Neural cell (in vitro differentiated cells): Measurements from ENCODE around the gene ST6GAL1. TPM values are rescaled to one million over a fixed set of nuclear protein-coding genes. Genes with fewer than 3 reads are reported as not detected.

Source experiments
- H2AFZ ChIP-seq: fragments of 200-600, 300-800 bp; sonication (generic), shearing (Covaris generic); 2 replicates; pipeline ENCODE4 v1.6.0; 2014; ENCODE audit warnings: low read depth, mild to moderate bottlenecking, antibody characterized with exemption, low read length, moderate library complexity
- H3F3A ChIP-seq: fragments of 200-600 bp; shearing (Covaris generic); 2 replicates; pipeline ENCODE4 v1.6.1; 2016; ENCODE audit warnings: mild to moderate bottlenecking, moderate library complexity, mixed read lengths, antibody characterized with exemption, low read length; ENCODE audit not compliant: insufficient read depth, poor library complexity, severe bottlenecking
- H3K27ac ChIP-seq: fragments of 200-600, 300-800 bp; sonication (generic), shearing (Covaris generic); 2 replicates; pipeline ENCODE4 v1.5.1; 2014; ENCODE audit warnings: mild to moderate bottlenecking, low read length, moderate library complexity
- H3K27me3 ChIP-seq: fragments of 300-800, 200-600 bp; sonication (generic), shearing (Covaris generic); 2 replicates; pipeline ENCODE4 v1.6.0; 2014; ENCODE audit warnings: mild to moderate bottlenecking, low read depth, low read length, moderate library complexity; ENCODE audit not compliant: insufficient read depth
- H3K36me3 ChIP-seq: fragments of 300-800, 200-600 bp; sonication (generic), shearing (Covaris generic); 2 replicates; pipeline ENCODE4 v1.5.1; 2014; ENCODE audit warnings: mild to moderate bottlenecking, antibody characterized with exemption, low read length, moderate library complexity; ENCODE audit not compliant: insufficient read depth
- H3K4me2 ChIP-seq: fragments of 300-800, 200-600 bp; sonication (generic), shearing (Covaris generic); 2 replicates; pipeline ENCODE4 v1.6.0; 2014; ENCODE audit warnings: mild to moderate bottlenecking, low read length
- H3K4me3 ChIP-seq: fragments of 300-800, 200-600 bp; sonication (generic), shearing (Covaris generic); 2 replicates; pipeline ENCODE4 v1.5.1; 2014; ENCODE audit warnings: mild to moderate bottlenecking, low read length, moderate library complexity
- H3K79me2 ChIP-seq: fragments of 200-600 bp; shearing (Covaris generic); replicated peaks from 2 replicates; pipeline ENCODE4 v1.6.0; 2014; ENCODE audit warnings: mild to moderate bottlenecking, low read length, moderate library complexity; ENCODE audit not compliant: insufficient read depth
- H3K9ac ChIP-seq: fragments of 300-800, 200-600 bp; sonication (generic), shearing (Covaris generic); 2 replicates; pipeline ENCODE4 v1.6.1; 2016; ENCODE audit warnings: mild to moderate bottlenecking, low read length, mixed read lengths
- H3K9me2 ChIP-seq: fragments of 200-600 bp; shearing (Covaris generic); 2 replicates; pipeline ENCODE4 v1.6.1; 2016; ENCODE audit warnings: mild to moderate bottlenecking, low read length, mixed read lengths; ENCODE audit not compliant: insufficient read depth
- H3K9me3 ChIP-seq: fragments of 200-600, 300-800 bp; sonication (generic), shearing (Covaris generic); 2 replicates; pipeline ENCODE4 v1.6.1; 2016; ENCODE audit warnings: mild to moderate bottlenecking, mixed run types, low read length, moderate library complexity, mixed read lengths
- H4K20me1 ChIP-seq: fragments of 200-600 bp; shearing (Covaris generic); 2 replicates; pipeline ENCODE4 v1.6.1; 2016; ENCODE audit warnings: mild to moderate bottlenecking, mixed run types; ENCODE audit not compliant: insufficient read depth
- CTCF ChIP-seq: fragments of 450-650 bp; IDR thresholded peaks from 2 replicates; pipeline ENCODE4 v1.5.1; 2014; ENCODE audit warnings: antibody characterized with exemption, mild to moderate bottlenecking, moderate library complexity; ENCODE audit not compliant: poor library complexity, severe bottlenecking
- EP300 ChIP-seq: fragments of 450-650 bp; conservative IDR thresholded peaks from 2 replicates; pipeline ENCODE4 v1.6.1; 2014; ENCODE audit warnings: antibody characterized with exemption, mild to moderate bottlenecking, moderate library complexity; ENCODE audit not compliant: poor library complexity, severe bottlenecking
- EZH2 ChIP-seq: fragments of 200-600, 300-800 bp; shearing (Covaris generic), sonication (generic); IDR thresholded peaks from 2 replicates; pipeline ENCODE4 v1.6.1; 2014; ENCODE audit warnings: antibody characterized with exemption, low read length, borderline replicate concordance, mild to moderate bottlenecking; ENCODE audit not compliant: insufficient read depth, poor library complexity, severe bottlenecking
- MXI1 ChIP-seq: fragments of 450-650 bp; conservative IDR thresholded peaks from 2 replicates; pipeline ENCODE4 v1.6.1; 2014; ENCODE audit warnings: antibody characterized with exemption, mild to moderate bottlenecking; ENCODE audit not compliant: poor library complexity, severe bottlenecking
- POLR2AphosphoS5 ChIP-seq: IDR thresholded peaks from 2 replicates; pipeline ENCODE4 v1.6.1; 2012
- RAD21 ChIP-seq: fragments of 450-650 bp; conservative IDR thresholded peaks from 2 replicates; pipeline ENCODE4 v1.6.1; 2014; ENCODE audit warnings: antibody characterized with exemption, mild to moderate bottlenecking, moderate library complexity
- REST ChIP-seq: IDR thresholded peaks from 2 replicates; pipeline ENCODE4 v1.6.1; 2012; ENCODE audit warnings: borderline replicate concordance
- SMC3 ChIP-seq: fragments of 450-650 bp; conservative IDR thresholded peaks from 2 replicates; pipeline ENCODE4 v1.6.1; 2014; ENCODE audit warnings: antibody characterized with exemption, mild to moderate bottlenecking, moderate library complexity; ENCODE audit not compliant: poor library complexity
- TAF1 ChIP-seq: IDR thresholded peaks from 2 replicates; pipeline ENCODE4 v1.6.1; 2012; ENCODE audit warnings: low read depth
- polyA plus RNA-seq: library from polyadenylated mRNA; depleted of rRNA; stranded (reverse); fragments of >200 nt; gene quantifications from 2 replicates; pipeline ENCODE4 v1.2.3, GENCODE V29; 2014

ST6GAL1 gene
- polyA plus RNA-seq, 1 donor from 2014 or later: 17.6 TPM

- Histone ChIP-seq H3F3A (no peaks in the 10 kb centered on the region), H3K27ac (no peak overlapping the region), H3K9me2 (no peaks in the 10 kb centered on the region), H3K9ac (no peak overlapping the region), H4K20me1 (no peaks in the 10 kb centered on the region), H3K27me3 (no peaks in the 10 kb centered on the region), H3K79me2 (no peaks in the 10 kb centered on the region), H3K4me3 (no peak overlapping the region), H3K4me2 (no peak overlapping the region), H2AFZ (no peak overlapping the region), H3K9me3 (no peaks in the 10 kb centered on the region), H3K36me3 (no peaks in the 10 kb centered on the region)
- TF ChIP-seq SMC3 (no peak), MXI1 (no peak), POLR2AphosphoS5 (no peak), CTCF (no peak), REST (no peak), RAD21 (no peak), EZH2 (no peak), EP300 (no peak), TAF1 (no peak)
Observed at GRCh38 chr3:187098923-187099512, 168.7 kb downstream of the ST6GAL1 start.

- no peak for TF ChIP-seq TAF1
- no peak for TF ChIP-seq SMC3
- TF ChIP-seq REST: no peak
- TF ChIP-seq RAD21: no peak
- no peak for TF ChIP-seq MXI1
- no peak for TF ChIP-seq CTCF
- TF ChIP-seq POLR2AphosphoS5: no peak
- TF ChIP-seq EZH2: no peak
- TF ChIP-seq EP300: no peak
- Histone ChIP-seq H3K9me2 (no peaks in the 10 kb centered on the region), H3K9ac (no peak overlapping the region), H3K27ac (no peak overlapping the region), H2AFZ (no peak overlapping the region), H3K79me2 (no peaks in the 10 kb centered on the region), H4K20me1 (no peaks in the 10 kb centered on the region), H3K27me3 (no peaks in the 10 kb centered on the region), H3K4me3 (no peak overlapping the region), H3F3A (no peaks in the 10 kb centered on the region), H3K9me3 (no peaks in the 10 kb centered on the region), H3K36me3 (no peaks in the 10 kb centered on the region), H3K4me2 (no peak overlapping the region)
Observed at GRCh38 chr3:187101184-187102072, 171.1 kb downstream of the ST6GAL1 start.
